SIG-M5 treated with dmso at 0.1 percent for 504 hours (cell line): ENCODE measurements around the gene PPFIA4.
"Not testable (repeated sequence)": the region's sequence is repeated elsewhere in the genome, so short reads cannot be mapped to it uniquely, and the experiment has no call there.

ENCODE experiments used
- DNase-seq: peaks from one replicate; lab custom pipeline; 2025; ENCODE audit not compliant: unreplicated experiment; lab: John Stamatoyannopoulos, UW

PPFIA4 gene

GRCh38 chr1:203026031-203026665 lies at the start of gene PPFIA4:
TSS of gene PPFIA4 (plus strand) at chr1:203026491. CDS start at chr1:203039009, 12,518 bp downstream.
- DNase-seq, result peak; percentile 83

DNA sequence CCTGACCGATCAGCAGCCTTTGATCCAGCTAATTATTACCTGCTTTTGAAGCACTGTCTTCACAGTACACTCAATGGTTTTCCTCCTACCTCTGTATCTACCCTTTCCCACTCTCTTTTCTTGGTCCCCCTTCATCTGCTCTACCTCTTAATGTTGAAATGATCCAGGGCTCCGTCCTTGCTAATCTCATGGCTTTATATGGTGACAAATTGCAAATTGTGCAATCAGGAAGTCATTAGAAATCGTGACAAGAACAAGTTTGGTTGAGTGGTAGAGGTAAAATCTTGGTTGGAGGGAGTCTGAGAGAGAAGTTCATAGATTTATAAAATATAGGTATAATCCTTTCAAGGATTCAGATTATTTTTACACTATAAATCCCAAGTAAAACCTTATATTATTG lies 49.7 kb upstream of the PPFIA4 start:
- peak; percentile 40 for DNase-seq

- no peak for DNase-seq
Measured at GRCh38 chr1:202979459-202979858, 46.8 kb upstream of the PPFIA4 start.

- no peak for DNase-seq
Measured at GRCh38 chr1:202981939-202982338, 44.4 kb upstream of the PPFIA4 start.

- peak; percentile 63 for DNase-seq
Measured at GRCh38 chr1:202982715-202983430, 43.4 kb upstream of the PPFIA4 start.

DNA sequence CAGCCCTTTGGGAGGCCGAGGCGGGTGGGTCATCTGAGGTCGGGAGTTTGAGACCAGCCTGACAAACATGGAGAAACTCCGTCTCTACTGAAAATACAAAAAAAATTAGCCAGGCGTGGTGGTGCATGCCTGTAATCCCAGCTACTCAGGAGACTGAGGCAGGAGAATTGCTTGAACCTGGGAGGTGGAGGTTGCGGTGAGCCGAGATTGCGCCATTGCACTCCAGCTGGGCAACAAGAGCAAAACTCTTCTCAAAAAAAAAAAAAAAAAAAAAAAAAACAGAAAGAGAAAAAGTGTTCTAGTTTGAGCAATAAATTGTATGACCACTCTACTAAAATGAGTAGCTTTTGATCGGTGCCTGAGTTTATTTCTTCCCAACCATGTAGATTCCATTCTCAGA lies 40.2 kb upstream of the PPFIA4 start:
- not testable (repeated sequence) for DNase-seq

DNA sequence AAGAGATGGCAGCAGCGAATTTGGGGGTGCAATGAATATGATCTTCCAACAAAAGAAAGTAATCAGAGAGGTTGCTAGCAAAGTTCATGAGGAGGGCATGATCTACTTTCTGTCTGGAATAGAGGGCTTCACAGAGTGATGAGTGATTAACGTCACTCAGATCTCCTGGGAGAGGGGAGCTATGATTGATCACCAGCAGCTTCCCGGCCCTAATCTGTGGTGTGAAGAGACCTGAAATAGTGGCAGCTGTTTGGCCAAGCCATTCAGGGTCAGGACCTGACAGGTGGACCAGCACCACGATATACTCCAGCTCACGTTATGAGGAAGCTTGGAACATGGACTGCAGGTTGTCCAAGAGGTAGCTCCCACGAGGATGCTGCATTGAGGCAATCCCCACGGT lies 39.0 kb upstream of the PPFIA4 start:
- no peak for DNase-seq

DNA sequence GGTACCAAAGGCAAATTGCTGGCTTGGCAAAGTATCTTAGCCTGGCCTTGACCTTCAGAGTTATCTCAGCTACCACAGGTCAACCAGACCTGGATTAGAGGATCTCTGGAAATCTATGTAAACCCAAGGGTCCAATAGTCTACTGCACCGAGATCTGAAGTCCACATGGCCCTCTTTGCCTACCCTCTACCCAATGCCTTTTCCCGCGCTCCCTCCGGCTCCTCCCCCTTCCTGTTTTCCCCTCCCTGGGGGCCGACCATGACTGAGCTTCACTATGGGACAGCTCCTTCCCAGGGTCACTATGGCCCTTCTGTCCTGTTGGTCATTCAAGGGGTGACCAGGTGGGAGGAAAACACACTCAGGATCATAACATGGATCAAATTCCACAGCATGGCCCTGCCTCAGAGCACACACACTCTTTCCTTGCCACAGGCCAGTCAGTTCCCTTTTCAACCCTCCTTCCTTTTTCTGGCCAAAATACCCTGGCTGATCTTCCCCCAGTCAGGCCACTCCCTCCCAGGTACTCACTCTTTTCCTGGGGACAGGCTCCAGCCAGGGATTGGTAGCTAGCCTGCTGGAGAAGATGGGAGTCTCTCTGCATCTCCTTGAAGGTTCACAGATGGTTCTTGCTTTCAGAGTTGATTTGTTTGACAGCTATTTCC lies 38.2 kb upstream of the PPFIA4 start:
- peak; percentile 8 for DNase-seq

DNA sequence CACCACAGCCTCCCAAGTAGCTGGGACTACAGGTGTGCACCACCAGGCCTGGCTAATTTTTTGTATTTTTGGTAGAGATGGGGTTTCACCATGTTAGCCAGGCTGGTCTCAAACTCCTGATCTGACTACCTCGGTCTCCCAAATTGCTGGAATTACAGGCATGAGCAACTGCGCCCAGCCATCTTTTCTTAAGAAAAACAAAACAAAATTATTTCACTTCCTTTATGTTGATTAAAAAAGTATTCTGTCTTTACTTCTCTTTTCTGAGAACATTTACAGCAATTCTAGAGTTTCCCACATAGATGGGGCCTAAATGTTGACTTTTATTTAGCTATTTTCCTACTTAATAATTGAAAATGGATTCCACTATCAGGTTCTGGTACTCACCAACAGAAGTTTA lies 36.4 kb upstream of the PPFIA4 start:
- no peak for DNase-seq

- no peak for DNase-seq
Measured at GRCh38 chr1:202991112-202991511, 35.2 kb upstream of the PPFIA4 start.

- no peak for DNase-seq
Measured at GRCh38 chr1:202994756-202995155, 31.5 kb upstream of the PPFIA4 start.

- peak; percentile 62 for DNase-seq
Measured at GRCh38 chr1:202998836-202999750, 27.2 kb upstream of the PPFIA4 start.

DNA sequence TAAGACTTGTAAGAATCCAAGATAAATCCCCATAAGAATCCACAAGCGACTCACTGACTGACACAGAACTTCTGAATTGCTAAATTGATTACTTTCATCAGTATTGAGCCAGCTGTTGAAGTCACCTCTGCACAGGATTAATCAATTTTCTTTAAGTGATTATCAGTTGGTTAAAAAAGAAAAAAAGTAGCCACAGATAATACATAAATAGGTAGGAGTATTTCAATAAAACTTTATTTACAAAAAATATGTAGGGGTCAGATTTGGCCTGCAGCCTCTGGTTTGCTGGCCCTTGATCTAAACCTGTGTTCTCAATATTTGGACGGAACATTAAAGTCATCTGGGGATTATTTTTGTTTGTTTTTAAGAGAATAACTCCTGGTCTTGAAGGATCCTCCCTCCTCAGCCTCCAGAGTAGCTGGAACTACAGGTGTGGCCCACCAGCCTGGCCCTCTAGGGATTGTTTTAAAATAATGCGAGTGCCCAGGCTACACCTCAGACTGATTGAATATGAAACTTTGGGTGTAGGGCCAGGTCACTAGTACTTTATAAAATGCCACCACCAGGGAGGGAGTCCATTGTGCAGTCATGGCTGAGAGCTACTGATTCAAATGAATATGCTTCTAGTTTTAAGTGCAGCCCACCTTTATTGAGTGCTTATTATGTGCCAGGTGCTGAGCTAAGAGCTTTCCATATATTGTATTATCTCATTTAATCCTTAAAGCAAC lies 25.9 kb upstream of the PPFIA4 start:
- no peak for DNase-seq

GRCh38 chr1:203001986-203002385 lies 24.3 kb upstream of the PPFIA4 start:
- DNase-seq, result no peak

- DNase-seq, result no peak
Measured at GRCh38 chr1:203002951-203003350, 23.3 kb upstream of the PPFIA4 start.

DNA sequence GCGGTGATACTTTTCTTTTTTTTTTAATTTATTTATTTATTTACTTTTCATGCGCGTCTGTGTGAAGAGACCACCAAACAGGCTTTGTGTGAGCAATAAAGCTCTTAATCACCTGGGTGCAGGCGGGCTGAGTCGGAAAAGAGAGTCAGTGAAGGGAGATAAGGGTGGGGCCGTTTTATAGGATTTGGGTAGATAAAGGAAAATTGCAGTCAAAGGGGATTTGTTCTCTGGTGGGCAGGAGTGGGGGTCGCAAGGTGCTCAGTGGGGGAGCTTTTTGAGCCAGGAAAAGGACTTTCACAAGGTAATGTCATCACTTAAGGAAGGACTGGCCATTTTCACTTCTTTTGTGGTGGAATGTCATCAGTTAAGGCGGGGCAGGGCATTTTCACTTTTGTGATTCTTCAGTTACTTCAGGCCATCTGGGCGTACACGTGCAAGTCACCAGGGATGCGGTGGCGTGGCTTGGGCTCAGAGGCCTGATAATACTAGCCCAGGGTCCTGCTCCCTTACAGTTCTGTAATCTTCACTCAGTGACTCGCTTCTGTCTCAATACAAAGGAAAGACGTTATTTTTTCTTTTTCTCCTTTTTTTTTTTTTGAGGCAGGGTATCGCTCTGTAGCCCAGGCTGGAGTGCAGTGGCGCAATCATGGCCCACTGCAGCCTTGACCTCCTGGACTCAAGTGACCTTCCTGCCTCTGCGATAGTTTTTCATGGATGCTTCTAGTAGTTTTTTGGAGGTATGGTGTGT lies 20.7 kb upstream of the PPFIA4 start:
- DNase-seq, result peak; percentile 44

GRCh38 chr1:203006948-203007871 lies 19.1 kb upstream of the PPFIA4 start, which contains the start of gene TMEM183A:
TSS of gene TMEM183A (plus strand) at chr1:203007374. CDS start at chr1:203007466, 92 bp downstream.
- DNase-seq, result peak; percentile 99

DNA sequence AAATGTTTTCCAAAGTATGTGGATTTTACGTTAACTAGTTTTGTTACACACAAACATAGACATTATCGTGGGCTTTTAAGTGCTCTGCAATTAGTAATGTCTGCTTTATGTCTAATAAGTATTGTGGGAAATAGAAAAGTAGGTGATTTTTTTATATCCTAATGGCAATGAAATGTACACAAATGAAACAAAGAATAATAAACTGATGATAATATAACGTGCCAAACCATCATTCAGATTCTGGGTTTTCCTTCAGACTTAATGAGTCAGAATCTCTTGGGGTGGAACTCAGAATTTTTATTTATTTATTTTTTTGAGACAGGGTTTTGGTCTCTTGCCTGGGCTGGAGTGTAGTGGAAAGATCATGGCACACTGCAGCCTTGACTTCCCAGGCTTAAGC lies 17.1 kb upstream of the PPFIA4 start:
- no peak for DNase-seq

GRCh38 chr1:203011582-203011981 lies 14.7 kb upstream of the PPFIA4 start:
- DNase-seq, result no peak
